GM13977 (cell line): ENCODE data around the gene CDH13.

Experiments used
- DNase-seq: peaks from one replicate; pipeline ENCODE4 v3.0.0; 2012; ENCODE audit warnings: low spot score
- in situ Hi-C: fragments of 300-500 bp; cut with MboI; formaldehyde crosslinking; loops from one replicate; pipeline ENCODE4 v1.12.0; 2022; ENCODE audit warnings: low sequenced_read_pairs, low pct_unique_long_range_greater_than_20kb, mixed read lengths, inconsistent platforms; ENCODE audit not compliant: unreplicated experiment
- TF ChIP-seq, protein P1 (sequence below): IDR thresholded peaks from 2 replicates; pipeline ENCODE4 v1.5.1; 2012; ENCODE audit warnings: mild to moderate bottlenecking, control low read depth; ENCODE audit not compliant: insufficient read depth; ENCODE audit errors: extremely low read depth, missing control alignments

CDH13 gene

DNA sequence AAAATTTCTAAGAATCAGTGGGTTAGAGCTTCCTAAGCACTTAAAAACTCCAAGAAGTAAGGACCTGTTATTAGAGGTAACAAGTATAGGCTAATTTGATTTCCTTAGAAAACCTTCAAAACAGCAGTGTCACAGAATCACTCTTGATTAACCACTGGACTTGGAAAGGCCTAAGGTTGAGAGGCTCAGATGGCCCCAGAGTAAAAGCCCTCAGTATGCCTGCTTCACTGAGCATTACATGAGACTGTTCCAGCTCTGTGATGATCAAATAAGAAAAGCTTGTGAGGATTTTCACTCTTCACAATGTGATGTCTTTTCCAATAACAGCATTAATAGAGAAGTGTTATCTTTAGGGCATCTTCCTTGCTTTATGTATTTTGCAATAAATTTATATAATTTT lies 671.8 kb downstream of the CDH13 start:
- DNase-seq: no peak
- in situ Hi-C loops: no loop called here
- TF ChIP-seq, protein P1, sequence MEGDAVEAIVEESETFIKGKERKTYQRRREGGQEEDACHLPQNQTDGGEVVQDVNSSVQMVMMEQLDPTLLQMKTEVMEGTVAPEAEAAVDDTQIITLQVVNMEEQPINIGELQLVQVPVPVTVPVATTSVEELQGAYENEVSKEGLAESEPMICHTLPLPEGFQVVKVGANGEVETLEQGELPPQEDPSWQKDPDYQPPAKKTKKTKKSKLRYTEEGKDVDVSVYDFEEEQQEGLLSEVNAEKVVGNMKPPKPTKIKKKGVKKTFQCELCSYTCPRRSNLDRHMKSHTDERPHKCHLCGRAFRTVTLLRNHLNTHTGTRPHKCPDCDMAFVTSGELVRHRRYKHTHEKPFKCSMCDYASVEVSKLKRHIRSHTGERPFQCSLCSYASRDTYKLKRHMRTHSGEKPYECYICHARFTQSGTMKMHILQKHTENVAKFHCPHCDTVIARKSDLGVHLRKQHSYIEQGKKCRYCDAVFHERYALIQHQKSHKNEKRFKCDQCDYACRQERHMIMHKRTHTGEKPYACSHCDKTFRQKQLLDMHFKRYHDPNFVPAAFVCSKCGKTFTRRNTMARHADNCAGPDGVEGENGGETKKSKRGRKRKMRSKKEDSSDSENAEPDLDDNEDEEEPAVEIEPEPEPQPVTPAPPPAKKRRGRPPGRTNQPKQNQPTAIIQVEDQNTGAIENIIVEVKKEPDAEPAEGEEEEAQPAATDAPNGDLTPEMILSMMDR: no peak

GRCh38 chr16:83300326-83300725 lies 673.6 kb downstream of the CDH13 start:
- DNase-seq: no peak
- TF ChIP-seq, protein P1: no peak
- in situ Hi-C loops: no loop called here

GRCh38 chr16:83301971-83302370 lies 675.2 kb downstream of the CDH13 start:
- no peak for DNase-seq
- in situ Hi-C loops: no loop called here
- TF ChIP-seq, protein P1: no peak

DNA sequence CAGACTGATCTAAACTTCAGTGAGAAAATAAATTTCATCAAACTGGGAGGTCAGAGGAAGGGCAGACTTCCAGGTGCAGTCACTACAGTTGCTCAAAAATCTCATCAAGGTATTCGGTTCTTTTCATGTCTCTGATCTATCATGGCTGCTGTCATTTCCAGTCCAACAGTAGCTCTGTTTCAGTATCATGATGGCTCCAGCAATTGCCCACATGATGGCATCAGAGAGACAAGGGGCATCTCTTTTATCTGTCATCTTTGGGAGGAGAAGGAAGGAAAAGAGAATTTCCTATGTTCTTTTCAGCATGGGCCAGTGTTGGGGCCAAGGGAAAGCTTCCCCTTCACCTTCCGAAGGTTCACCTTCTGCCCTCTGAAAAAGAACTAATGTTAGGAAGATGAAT lies 676.1 kb downstream of the CDH13 start:
- TF ChIP-seq, protein P1: no peak
- in situ Hi-C loops: no loop called here
- no peak for DNase-seq

DNA sequence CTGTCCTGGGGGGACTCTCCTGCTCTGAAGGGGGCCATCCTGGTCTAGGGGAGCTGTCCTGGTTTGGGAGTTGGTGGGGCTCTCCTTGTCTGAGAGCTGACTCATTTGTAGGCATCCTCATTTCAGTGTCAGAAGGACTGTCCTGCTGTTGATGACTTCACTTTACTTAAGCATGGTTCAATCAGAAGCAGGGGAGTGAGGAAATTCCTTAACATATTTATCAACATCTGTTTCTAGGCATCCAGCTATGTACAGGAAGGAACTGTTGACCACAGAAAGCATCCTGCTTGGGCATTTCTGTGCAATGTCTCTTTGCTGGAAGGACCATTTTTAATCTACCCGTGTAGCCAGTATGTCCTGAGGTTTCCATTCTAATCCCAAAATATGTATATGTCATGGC lies 678.3 kb downstream of the CDH13 start:
- TF ChIP-seq, protein P1: no peak
- no peak for DNase-seq
- in situ Hi-C loops: no loop called here

DNA sequence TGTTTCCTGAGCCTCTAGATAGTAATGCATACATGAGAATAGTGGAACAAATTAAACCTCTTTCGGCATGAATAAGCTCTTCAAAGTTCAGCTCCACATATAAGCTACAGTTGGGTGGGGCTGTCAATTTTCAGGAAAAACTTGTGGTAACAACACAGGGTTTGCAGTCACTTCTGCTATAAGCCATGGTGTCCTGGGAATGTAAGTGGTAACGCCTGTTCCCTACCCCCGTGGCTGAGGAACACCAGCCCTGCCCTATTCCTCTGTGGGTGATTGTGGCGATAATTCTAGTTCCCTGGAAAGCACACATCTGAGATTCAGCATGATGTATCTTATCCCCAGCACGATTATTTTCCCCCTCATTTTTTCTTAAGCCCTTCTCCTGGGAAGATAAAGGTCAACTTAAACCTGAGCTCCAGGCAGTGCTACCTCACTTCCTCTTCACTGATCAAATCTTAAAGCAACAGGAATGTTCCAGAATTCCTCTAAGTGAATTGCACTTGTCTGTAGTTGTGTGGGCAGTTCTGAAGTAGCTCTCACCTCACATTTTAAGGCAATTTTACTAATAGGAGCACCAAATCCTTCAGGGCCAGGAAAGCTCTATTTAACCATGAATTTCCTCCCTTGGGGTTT lies 680.3 kb downstream of the CDH13 start:
- no peak for DNase-seq
- TF ChIP-seq, protein P1: no peak
- in situ Hi-C loops: no loop called here
